GM19395 (cell line): Measurements from ENCODE around the gene AKAP6.
"Not testable (repeated sequence)": the region's sequence is repeated elsewhere in the genome, so short reads cannot be mapped to it uniquely, and the experiment has no call there.

Experiments used
- ATAC-seq: cut with Tn5 transposase; IDR thresholded peaks from one replicate; pipeline ENCODE4 v1.9.1; 2021; ENCODE audit warnings: mild to moderate bottlenecking, moderate library complexity; ENCODE audit not compliant: unreplicated experiment

AKAP6 gene

GRCh38 chr14:32793033-32793432, 463.9 kb downstream of the AKAP6 start:
- not testable (repeated sequence) for ATAC-seq

- no peak for ATAC-seq
These were observed 471.2 kb downstream of the AKAP6 start for GRCh38 chr14:32800320-32800719.

GRCh38 chr14:32802295-32802694, 473.2 kb downstream of the AKAP6 start:
- ATAC-seq = no peak

- no peak for ATAC-seq
These were observed 476.9 kb downstream of the AKAP6 start for GRCh38 chr14:32805979-32806378.

- ATAC-seq = no peak
These were observed 479.5 kb downstream of the AKAP6 start for GRCh38 chr14:32808644-32809043.

GRCh38 chr14:32809255-32809654, 480.2 kb downstream of the AKAP6 start:
- ATAC-seq = no peak

GRCh38 chr14:32813401-32813800, 484.3 kb downstream of the AKAP6 start:
- ATAC-seq = no peak

GRCh38 chr14:32814721-32815120, 485.6 kb downstream of the AKAP6 start:
- ATAC-seq = no peak

GRCh38 chr14:32816588-32816987, 487.5 kb downstream of the AKAP6 start:
- ATAC-seq = no peak

GRCh38 chr14:32817780-32818179, 488.7 kb downstream of the AKAP6 start:
- no peak for ATAC-seq

- ATAC-seq = no peak
These were observed 489.5 kb downstream of the AKAP6 start for GRCh38 chr14:32818581-32818980.

- ATAC-seq = no peak
These were observed 491.1 kb downstream of the AKAP6 start for GRCh38 chr14:32820181-32820580.

- ATAC-seq = no peak
These were observed 491.6 kb downstream of the AKAP6 start for GRCh38 chr14:32820682-32821081.

GRCh38 chr14:32821964-32822653, 493.0 kb downstream of the AKAP6 start:
- no peak for ATAC-seq

- no peak for ATAC-seq
These were observed 494.6 kb downstream of the AKAP6 start for GRCh38 chr14:32823706-32824105.

- ATAC-seq = no peak
These were observed 495.1 kb downstream of the AKAP6 start for GRCh38 chr14:32824195-32824594.

GRCh38 chr14:32825058-32825457, 496.0 kb downstream of the AKAP6 start:
- ATAC-seq = no peak

- ATAC-seq = no peak
These were observed 497.4 kb downstream of the AKAP6 start for GRCh38 chr14:32826404-32827082.

- ATAC-seq = no peak
These were observed 498.4 kb downstream of the AKAP6 start for GRCh38 chr14:32827514-32827913.

GRCh38 chr14:32835924-32836323, 506.8 kb downstream of the AKAP6 start:
- no peak for ATAC-seq

GRCh38 chr14:32841698-32842097, 512.6 kb downstream of the AKAP6 start:
- no peak for ATAC-seq

- no peak for ATAC-seq
These were observed 517.8 kb downstream of the AKAP6 start for GRCh38 chr14:32846821-32847365.
